SK-N-MC (cell line): ENCODE data around the gene GPR152.

Source experiments
- EZH2 ChIP-seq: fragments of 200-600 bp; sonication (generic); IDR thresholded peaks from one replicate; pipeline ENCODE4 v1.6.1; 2017; ENCODE audit warnings: antibody characterized with exemption
- POLR2AphosphoS5 ChIP-seq: IDR thresholded peaks from 2 replicates; pipeline ENCODE4 v1.6.1; 2012; ENCODE audit warnings: mild to moderate bottlenecking, low read depth, low read length, borderline replicate concordance

DNA sequence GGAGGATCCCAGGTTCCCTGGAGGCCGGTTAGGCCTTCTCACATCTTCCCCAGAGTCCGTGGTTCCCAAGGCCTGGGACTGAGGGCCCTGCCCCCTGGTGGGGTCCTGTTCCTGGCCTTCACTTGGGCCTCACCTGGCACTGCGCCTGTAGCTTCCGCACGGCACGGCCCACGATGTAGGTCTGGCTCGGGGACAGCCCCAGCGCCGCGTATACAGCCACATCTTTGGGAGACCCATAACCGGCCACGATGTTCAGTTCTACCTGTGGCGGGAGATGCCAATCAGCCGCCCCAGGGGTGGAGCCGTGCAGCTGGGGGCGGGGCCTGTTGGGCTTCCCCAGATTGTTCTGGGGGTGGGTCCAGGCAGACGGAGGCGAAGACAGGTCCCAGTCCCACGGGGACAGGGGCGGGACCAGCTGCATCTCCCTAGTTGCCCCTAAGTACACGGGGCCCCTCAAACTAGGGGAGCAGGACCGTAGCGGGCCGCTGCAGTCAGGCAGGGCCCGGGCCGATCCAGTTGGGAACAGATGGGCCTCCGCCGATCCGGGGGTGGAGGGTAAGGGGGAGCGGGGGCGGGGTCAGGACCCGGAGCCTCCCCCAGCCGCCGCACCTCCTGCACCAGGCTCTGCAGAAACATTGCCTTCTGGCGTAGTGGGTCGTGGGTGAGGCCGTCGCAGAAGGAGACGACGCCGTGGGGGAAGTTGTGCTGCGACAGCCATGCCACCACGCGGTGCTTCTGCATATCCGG, 40.4 kb upstream of the GPR152 start:
- TF ChIP-seq EZH2: no peak
- no peak for TF ChIP-seq POLR2AphosphoS5
